LNCAP (cell line): ENCODE data around the gene ZDHHC12.

Experiments used
- TF ChIP-seq, protein P1 (sequence below): fragments of 450-650 bp; IDR thresholded peaks from 2 replicates; pipeline ENCODE4 v1.5.1; 2017; ENCODE audit warnings: mild to moderate bottlenecking

ZDHHC12 gene

DNA sequence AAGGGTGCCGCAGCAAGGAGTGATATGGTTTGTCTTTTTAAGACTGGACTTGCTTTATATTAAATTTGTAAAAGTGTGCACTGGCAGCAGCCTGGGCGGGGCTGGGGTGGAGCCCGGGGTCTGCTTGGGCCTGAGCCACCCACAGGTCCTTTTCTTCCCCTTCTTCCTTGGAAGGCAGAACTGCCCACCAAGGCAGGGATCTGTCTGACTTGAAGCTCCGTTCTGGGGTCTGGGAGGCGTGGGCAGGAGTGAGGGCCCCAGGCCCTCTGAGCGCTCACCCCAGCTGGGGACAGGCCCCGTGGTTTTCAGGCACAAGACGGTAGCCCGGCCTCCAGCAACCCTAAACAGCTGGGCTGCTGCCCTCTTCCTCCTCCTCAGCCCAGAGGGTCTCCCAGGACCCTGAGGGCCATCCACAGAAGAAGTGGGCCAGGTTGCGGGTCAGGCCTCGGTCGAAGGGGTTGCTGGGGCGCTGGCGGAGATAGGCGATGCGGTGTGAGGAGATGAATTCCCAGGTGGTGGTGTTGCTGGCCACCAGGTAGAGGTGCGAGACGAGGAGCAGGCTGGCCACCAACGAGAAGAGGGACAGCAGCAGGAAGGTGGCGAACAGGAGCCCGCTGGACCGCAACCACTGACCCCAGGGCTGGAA is 3.0 kb downstream of the ZDHHC12 start:
- TF ChIP-seq, protein P1, sequence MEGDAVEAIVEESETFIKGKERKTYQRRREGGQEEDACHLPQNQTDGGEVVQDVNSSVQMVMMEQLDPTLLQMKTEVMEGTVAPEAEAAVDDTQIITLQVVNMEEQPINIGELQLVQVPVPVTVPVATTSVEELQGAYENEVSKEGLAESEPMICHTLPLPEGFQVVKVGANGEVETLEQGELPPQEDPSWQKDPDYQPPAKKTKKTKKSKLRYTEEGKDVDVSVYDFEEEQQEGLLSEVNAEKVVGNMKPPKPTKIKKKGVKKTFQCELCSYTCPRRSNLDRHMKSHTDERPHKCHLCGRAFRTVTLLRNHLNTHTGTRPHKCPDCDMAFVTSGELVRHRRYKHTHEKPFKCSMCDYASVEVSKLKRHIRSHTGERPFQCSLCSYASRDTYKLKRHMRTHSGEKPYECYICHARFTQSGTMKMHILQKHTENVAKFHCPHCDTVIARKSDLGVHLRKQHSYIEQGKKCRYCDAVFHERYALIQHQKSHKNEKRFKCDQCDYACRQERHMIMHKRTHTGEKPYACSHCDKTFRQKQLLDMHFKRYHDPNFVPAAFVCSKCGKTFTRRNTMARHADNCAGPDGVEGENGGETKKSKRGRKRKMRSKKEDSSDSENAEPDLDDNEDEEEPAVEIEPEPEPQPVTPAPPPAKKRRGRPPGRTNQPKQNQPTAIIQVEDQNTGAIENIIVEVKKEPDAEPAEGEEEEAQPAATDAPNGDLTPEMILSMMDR = no peak

GRCh38 chr9:128719919-128720605 is 3.9 kb downstream of the ZDHHC12 start:
- TF ChIP-seq, protein P1 = no peak

DNA sequence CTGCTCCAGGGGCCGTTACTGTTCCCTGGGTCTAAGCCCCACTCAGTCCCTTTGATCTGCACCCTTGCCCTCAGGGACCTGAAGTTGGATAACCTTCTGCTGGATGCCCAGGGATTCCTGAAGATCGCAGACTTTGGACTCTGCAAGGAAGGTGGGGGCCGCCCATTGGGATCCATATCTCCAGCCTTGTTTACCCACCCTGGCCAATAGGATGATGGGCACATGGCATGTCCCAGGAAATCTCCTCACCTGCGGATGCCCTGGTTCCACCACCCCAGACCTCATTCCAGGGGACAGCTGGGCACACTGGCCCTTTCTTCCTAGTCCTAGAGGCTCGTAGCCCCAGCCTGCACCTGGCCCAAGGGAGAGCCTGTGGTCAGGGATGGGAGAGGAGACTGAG is 5.5 kb downstream of the ZDHHC12 start:
- TF ChIP-seq, protein P1 = no peak

- TF ChIP-seq, protein P1 = no peak
Observed at GRCh38 chr9:128718047-128718446, 5.9 kb downstream of the ZDHHC12 start.

DNA sequence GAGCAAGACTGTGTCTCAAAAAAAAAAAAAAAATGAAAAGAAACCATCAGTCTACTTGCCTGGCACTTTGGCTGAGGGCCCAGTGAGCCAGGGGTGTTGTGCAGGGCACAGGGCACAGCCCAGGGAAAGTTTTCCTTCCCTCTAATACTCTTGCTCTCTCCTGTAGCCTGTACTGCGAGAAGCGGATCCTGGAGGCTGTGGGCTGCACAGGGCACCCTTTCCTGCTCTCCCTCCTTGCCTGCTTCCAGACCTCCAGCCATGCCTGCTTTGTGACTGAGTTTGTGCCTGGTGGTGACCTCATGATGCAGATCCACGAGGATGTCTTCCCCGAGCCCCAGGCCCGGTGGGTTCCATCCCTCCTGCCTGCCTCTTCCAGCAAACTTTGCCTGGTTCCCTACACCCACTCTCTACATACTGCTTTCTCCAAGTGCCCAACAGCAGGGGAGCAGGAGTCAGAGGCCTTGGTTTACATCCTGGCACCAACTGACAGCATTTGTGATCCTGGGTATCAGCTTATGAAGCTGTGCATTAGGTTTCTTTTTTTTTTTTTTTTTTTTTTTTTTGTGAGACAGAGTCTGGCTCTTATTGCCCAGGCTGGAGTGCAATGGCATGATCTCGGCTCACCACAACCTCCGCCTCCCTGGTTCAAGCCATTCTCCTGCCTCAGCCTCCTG is 7.2 kb downstream of the ZDHHC12 start:
- TF ChIP-seq, protein P1 = no peak

DNA sequence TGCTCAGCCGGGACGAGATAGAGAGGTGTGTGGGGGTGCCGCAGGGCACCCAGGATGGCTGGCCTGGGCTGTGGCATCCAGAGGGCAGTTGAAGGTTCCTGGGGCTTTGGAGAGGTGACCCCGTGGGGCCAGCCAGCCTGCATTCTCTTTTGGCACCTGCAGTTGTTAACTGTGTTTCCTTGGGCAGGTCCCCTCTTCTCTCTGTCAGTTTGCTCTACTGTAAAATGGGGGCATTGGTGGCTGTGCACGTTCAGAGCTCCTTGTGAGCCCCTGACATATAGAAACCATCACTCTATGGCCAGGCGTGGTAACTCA is 8.5 kb downstream of the ZDHHC12 start:
- TF ChIP-seq, protein P1 = no peak

DNA sequence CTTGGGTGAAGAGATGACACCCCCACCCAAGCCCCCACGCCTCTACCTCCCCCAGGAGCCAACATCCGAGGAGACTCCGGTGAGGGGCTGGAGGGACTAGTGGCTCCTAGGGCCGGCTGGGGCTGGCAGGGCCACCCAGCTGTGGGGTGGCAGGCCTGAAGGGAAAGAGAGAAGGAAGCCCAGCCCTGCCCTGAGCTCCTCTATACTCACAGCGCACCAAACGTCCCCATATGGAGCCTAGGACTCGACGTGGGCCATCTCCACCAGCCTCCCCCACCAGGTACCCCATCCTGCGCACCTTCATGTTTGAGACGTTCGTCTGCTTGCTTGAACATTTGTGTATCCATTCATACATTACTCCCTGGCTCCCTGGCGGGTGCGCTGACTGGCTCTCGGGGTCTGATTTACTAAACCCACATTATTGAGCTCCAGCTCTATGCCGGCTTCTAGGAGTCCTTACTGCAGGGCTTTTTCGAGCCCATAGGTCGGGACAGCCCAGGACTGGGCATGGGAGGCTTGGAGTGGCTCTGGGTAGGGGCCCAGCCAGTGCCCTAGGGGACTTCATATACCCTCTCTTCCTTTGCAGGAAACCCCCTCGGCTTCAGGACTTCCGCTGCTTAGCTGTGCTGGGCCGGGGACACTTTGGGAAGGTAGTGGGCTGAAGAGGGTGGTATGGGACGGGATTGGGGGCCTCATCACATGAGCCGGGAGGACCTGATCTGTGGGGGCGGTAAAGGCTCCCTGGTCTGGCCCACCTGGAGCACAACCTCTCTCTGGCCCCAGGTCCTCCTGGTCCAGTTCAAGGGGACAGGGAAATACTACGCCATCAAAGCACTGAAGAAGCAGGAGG is 9.1 kb downstream of the ZDHHC12 start:
- TF ChIP-seq, protein P1 = no peak
